ENCODE data around the gene ATG9B.

DNA sequence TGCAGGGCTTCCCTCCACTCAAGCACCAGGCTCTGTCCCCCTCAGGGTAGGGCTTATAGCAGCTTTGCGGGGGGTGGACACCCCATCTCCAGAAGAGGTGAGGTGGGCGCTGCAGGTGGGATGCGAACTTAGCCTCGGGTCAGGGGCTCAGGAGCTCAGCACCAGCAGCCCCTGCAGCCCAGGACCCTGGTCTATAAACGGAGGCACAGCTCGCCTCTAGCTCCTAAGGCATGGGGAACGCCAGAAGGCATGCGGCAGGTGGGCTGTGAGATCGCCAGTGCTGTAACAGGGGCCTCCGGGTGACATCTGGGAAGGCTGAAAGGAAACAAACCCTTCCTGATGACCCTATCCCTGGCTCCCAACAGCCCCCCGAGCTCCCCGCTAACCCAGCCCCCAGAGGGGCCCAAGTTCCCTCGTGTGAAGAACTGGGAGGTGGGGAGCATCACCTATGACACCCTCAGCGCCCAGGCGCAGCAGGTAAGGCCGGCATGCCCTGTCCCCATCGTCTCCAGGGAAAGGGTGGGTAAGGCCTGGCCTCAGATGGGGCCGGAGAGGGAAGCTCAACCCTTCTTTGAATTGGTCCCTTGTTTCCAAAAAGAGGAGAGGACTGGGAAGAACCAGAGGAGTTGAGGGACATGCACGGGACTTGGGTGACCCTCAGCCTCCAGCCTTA is 29.3 kb downstream of the ATG9B start:
- TF ChIP-seq, protein P1, sequence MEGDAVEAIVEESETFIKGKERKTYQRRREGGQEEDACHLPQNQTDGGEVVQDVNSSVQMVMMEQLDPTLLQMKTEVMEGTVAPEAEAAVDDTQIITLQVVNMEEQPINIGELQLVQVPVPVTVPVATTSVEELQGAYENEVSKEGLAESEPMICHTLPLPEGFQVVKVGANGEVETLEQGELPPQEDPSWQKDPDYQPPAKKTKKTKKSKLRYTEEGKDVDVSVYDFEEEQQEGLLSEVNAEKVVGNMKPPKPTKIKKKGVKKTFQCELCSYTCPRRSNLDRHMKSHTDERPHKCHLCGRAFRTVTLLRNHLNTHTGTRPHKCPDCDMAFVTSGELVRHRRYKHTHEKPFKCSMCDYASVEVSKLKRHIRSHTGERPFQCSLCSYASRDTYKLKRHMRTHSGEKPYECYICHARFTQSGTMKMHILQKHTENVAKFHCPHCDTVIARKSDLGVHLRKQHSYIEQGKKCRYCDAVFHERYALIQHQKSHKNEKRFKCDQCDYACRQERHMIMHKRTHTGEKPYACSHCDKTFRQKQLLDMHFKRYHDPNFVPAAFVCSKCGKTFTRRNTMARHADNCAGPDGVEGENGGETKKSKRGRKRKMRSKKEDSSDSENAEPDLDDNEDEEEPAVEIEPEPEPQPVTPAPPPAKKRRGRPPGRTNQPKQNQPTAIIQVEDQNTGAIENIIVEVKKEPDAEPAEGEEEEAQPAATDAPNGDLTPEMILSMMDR (IDR thresholded peaks at IDR 0.05), result no peak
- no peak for TF ChIP-seq EP300 (IDR thresholded peaks at IDR 0.05)

All from suprapubic skin (tissue), 3 donors.